Stimulated activated CD4-positive, alpha-beta T cell treated with anti-CD3 and anti-CD28 coated beads, Interleukin-1b, Interleukin-23, amount 100 ng/mL, for 1 hour (primary cell): ENCODE data around the gene UBL4B.

Source experiments
- DNase-seq, 2 donors: peaks; one replicate each; pipeline ENCODE4 v3.0.0-alpha.2; 2020; ENCODE audit warnings: low read depth in 2 of 2

The UBL4B gene

GRCh38 chr1:110084227-110085078, 27.8 kb upstream of the UBL4B start:
- no peak for DNase-seq

- no peak for DNase-seq
These were observed 26.6 kb upstream of the UBL4B start for GRCh38 chr1:110085671-110086070.

DNA sequence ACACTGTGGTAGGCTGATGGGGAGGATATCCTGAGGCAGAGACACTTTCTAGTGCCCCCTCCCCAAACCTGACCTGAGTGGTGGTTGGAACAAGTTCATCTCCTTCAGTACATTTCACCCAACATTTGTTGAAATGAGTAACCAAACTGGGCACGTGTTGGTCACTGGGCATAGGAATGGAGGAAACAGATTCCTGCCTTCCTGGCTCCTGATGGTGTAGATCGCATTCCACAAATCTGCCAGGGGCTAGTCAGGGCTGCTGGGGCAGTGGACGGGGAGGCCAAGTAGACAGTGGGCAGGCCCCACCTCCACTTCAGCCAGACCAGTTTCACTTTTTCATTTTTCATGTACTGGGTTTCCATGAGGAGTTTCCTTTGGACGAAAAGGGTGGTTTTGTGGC, 25.3 kb upstream of the UBL4B start:
- no peak for DNase-seq

DNA sequence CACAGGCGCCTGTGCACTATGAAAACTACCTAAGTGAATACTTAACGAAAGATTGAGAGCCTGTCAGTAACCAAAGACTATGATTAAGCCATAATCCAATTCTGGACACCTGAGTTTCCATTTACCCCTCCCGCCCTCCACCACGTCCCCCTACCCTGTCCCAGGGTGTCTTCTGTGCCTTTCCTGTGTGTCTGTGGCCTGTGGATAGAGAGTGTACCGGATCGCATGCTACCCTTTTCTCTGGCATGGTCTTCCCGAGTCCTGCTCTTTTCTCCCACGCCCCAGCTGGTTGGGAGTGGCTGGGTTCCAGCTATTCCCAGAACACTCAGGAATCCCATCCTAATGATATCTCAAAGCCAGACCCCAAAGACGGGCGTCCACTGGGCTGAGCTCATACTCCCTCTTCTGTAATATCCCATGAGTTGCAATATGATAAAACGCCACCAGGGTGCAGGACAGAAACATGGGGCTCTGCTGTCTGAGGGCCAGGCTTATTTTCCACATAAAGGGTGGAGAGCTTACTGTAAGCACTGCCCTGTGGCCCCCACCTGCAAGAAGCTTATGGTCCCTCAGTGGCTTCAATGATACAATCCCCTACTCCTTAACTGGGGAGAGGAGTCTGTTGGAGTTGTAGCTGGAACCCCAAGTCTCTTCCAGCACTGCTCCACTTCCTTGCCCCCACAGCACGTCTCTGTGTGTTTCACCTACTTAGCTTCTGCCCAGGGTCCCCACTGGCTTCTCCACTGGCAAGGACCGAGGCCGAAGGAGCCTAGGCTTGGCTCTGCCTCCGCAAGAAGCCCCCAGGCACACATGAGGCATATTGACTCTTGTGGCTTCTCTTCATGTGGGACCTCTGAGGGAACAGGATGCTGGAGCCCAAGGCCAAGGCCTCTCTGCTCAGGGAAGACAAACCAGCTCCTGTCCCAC, 24.2 kb upstream of the UBL4B start:
- no peak for DNase-seq

GRCh38 chr1:110088739-110089316, 23.4 kb upstream of the UBL4B start:
- DNase-seq = no peak

GRCh38 chr1:110089561-110090275, 22.5 kb upstream of the UBL4B start:
- DNase-seq = no peak

DNA sequence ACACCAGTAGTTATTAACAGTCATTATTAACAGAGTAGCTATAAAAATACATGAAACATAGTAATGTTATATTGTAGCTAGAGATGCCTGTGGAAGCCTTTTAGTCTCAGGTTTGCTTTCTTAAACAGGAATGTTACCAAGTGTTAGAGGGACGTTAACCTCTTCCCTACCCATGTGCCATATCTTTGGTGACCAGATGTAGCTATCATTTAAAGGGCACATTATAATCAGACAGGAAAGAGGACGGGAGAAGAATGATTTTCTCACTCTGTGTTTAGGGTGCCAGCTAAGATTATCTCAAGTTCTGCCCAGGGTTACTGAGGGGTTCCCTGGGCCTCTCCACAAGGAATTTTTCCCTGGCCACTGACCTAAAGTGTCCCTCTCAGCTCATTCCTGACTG, 20.9 kb upstream of the UBL4B start:
- no peak for DNase-seq

GRCh38 chr1:110091791-110092190, 20.5 kb upstream of the UBL4B start:
- DNase-seq = no peak

- no peak for DNase-seq
These were observed 19.3 kb upstream of the UBL4B start for GRCh38 chr1:110092991-110093390.

DNA sequence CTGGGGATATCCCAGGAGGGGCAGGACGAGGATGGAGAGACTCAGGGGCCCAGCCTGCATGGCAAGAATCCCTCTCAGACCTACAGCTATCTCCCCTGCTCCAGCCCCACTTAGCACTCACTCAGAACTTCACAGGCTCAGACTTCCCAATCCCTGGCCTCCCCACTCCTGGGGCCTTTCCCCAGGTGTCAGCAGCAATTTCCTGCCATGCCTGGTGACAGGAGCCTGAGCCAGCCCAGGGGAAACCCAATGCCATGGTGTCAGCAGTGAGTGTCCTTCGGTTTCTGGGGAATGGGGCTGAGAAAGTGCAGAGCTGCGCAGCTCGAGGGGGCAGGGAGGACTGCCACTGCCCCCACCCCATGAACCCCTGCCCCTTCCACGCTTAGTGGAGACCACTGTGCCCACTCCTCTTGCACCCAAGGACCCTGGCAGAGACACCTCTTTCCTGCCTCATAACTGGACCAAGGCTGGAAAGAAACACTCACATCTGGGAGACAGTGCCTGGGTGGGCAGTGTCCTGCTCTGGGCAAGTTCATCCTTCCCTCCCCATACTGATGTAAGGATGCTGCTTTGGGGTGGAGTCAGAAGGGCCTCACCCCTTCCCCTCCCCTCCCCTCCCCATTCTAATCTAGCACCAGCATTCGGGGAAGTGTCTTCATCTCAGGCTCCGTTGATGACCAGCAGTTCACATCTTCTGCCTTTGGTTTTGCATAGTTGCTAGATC, 17.1 kb upstream of the UBL4B start:
- no peak for DNase-seq

- no peak for DNase-seq
These were observed 14.6 kb upstream of the UBL4B start for GRCh38 chr1:110097507-110098221.

DNA sequence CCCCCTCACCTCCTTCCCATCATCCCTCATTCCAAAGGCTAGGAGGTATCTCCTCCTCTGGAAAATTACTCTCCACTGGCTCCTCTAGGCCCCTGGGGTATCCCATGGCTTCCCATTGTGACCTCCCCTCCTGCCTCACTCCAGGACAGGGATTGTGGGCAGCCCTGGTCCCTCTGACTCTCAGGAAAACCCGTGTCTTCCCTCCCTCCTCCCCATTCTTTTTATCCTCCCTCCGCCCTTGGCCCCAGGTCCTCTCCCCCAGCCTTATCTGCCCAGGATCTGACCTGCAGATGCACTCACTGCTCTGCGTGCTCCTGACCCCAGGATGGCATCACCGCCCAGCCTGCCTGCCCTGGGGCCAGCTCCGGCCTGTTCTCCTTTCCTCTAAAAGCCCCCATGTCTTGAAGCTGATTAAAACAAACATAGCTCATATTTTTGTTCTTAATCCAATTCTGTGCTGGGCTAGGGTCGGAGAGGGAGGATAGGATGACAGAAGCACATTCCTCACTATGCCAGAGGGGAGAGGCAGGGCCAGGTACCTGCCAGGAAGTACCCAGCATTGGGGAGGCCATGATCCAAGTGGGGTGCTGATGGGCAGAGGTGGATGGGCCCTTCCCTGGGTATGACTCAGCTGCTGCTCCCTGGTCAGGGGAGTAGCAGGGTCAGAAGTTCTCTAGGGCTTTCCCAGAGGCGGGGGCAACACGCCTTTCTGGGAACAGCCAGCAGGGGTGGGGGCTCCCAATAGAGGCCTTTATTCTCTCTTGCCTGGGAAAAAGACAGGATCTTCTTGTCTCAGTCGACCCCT, 13.8 kb upstream of the UBL4B start:
- DNase-seq = no peak

- no peak for DNase-seq
These were observed 11.9 kb upstream of the UBL4B start for GRCh38 chr1:110100335-110100734.

DNA sequence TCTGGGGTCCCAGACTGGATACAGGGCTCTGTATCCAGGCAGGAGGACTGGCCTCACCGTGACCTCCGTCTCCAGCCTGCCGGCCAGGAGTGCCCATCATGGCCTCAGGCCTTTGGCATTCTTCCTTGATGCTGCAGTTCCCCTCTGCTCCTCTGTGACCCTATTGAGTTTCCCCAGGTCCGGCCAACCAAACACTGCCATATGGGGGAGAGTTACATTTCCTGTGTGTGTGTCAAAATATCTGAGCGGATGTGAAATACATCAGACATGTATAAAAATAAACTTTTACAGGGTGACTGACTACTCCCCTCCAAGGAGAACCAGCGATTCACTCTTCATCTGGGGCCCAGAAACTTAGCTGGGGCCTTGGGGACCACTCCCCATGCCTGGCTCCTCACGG, 10.2 kb upstream of the UBL4B start:
- no peak for DNase-seq

DNA sequence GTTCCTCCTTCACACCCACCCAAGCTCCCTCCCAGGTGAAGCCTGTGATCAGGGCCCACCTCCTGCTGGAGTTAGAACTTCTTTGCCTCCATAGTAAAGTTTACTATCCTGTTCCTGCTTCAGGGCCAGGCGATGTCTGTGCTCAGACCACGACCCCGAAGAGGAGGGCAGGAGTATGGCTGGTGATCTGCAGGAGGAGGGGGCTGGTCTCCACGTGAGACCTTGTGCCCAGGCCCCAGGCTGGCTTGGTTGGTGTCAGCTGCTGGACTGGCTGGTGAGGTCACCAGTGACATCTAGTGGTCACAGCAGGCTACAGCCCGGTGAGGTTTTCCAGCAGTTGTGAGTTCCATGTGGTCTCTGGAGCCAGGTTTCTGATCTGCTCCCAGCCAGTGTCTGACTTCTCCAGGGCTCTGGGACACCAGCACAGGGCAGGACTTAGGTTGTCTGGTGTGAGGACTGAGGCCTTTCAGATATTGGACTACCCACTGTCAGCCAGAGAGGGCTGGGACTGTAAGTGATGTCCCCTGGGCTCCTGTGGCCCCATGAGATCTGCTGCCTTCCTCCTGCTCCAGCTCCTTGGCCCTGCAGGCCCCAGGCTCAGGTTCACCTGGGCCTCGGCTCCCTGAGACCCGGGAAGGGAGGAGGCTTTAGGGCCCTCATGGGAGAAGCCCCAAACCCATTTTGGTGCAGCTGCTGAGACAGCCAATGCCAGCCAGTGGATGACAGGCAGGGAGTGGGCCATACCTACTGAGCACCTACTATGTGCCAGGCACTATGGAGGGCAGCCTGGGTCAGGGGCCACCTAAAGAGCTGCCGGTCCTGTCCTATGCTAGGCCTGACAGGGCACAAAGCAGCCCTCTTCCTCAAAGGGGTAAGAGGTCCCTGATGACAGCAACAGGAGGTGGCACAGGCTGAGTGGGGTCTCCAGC, 6.0 kb upstream of the UBL4B start:
- DNase-seq = peak; percentile 7 to 20

GRCh38 chr1:110107867-110108469, 4.3 kb upstream of the UBL4B start:
- DNase-seq = no peak

- DNase-seq = no peak
These were observed 1.2 kb upstream of the UBL4B start for GRCh38 chr1:110111081-110111480.

GRCh38 chr1:110112656-110113055, 413 bp downstream of the UBL4B start:
- DNase-seq = no peak
